Right lobe of liver (tissue), 4 donors: Measurements from ENCODE around the gene GRIA4.

ENCODE experiments used
- CTCF ChIP-seq, 4 donors: fragments of 200-600 bp in 3 of 4; fragments of 450-650 bp in 1 of 4; IDR thresholded peaks; one replicate each; pipeline versions ENCODE4 v1.5.1 to v1.8.0; 2016 to 2022; ENCODE audit warnings: antibody characterized with exemption in 4 of 4, mild to moderate bottlenecking in 2 of 4
- POLR2A ChIP-seq: fragments of 450-650 bp; IDR thresholded peaks from one replicate; pipeline ENCODE4 v1.6.1; 2017; ENCODE audit warnings: antibody characterized with exemption, mild to moderate bottlenecking
- donor health status: DM: no; HTN: no; CAD: no.
- donor health status: DM: no; HTN: no; CAD: no.
- donor health status: DM: no; HTN: yes; CAD: no.

DNA sequence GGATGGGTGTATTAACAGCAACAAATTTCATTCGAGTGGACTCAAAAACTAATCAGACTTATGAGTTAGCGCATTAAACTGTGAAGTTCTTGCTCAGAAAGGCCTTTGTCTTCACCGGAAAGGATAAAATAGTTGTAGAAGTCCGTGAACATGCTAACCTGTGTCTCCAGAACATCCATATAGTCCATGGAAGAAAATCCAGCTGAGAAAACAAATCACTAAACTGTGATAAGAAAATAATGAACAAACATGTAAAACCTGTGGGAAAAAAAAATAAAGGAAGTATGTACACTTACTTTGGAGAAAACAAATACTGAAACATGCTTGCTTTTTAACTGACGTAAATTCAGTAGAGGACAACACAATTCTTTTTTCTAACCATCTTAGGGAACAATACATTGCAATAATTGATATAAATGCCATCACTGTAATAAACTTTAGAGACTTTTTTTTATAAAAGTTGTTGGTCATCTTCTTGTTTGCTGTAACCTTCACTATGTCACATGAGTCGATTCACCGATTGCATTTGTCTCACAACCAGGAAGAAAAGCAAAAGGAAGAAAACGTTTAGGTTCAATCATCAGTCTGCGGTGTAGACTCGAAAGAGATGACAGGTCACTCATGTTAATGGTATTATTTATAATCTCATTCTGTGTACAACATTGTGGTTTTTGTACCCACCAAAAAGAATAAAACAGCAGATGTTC, 370.3 kb downstream of the GRIA4 start:
- TF ChIP-seq POLR2A (no peak), CTCF (IDR thresholded peaks at IDR 0.05) (no peak)
